GM19238 (cell line): ENCODE data around the gene TRIM14.

Experiments
- DNase-seq: peaks from one replicate; pipeline ENCODE4 v3.0.0; 2011; ENCODE audit warnings: low spot score; ENCODE audit not compliant: insufficient read length

Gene TRIM14

DNA sequence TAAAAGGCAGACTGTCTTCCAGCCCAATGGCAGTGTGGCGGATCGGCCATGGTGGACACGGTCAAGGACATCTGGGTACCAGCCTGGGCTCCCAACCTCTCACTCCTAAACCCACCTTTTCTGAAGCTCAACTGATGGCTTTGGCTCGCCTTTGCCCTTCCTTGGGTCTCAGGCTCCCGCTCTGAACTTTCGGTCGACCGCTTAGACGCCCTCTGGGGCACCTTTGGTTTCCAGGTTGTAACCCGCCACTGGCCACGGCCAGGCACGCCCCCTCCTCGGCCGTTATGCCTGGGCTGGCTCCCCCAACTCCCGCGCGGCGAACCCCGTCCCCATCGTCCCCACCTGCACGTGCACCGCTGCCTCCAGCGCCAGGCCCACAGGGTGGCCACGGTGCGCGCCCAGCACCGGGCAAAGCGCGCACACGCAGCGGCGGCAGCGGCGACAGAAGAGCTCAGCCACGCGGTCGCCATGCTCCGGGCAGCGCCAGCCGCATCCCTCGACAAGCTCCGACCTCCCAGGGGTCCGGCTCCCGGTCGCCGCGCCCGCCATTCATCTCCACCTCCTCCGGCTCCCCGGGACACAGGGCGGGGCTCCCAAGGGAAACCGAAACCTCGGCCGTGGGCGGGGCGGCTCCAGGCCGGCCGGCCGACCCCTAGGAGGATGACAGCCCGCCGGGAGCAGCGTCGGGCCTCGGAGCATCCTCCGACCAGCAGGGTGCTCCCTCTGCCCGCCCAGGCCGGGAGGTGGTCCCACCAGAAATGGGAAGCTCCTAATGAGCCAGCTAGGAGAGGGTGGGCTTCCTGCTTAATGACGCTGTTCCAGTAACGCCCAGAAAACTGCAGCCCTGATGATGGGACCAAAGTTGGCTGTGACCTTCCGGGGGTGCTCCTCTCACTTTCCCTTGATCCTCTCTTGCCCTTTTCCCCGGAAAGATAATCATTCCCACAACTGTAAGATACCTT, at the start of gene TRIM14:
TSS of gene TRIM14 (minus strand) at position 583 of the 962 bp plus-strand sequence. CDS start at position 549, 34 bp downstream.
- DNase-seq: peak; percentile 73

- DNase-seq: no peak
Measured at GRCh38 chr9:98168153-98168780, 49.2 kb upstream of the TRIM14 start.

- DNase-seq: no peak
Measured at GRCh38 chr9:98164912-98165311, 45.9 kb upstream of the TRIM14 start.

GRCh38 chr9:98162613-98163012, 43.6 kb upstream of the TRIM14 start:
- DNase-seq: no peak

DNA sequence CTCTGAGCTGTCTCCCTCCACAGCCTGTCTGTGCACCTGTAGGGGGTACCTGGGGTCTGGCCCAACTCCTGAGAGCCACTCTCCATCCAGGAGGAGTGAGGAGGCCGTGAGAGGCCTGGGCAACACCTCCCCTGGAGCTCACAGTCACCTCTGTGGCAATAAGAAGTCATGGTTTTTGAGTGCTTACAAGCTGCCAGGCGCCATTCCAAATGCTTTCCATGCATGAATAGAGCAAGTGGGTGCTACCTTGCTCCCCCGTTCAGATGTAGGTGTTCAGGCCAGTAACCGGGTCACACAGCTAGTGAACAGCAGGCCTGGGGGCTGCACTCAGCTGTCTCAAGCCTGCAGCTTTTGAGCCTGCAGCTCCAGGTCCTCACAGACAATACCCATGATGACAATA, 42.8 kb upstream of the TRIM14 start:
- DNase-seq: no peak

GRCh38 chr9:98159790-98160189, 40.8 kb upstream of the TRIM14 start:
- DNase-seq: no peak

GRCh38 chr9:98159301-98159700, 40.3 kb upstream of the TRIM14 start:
- no peak for DNase-seq

GRCh38 chr9:98158071-98158831, 39.2 kb upstream of the TRIM14 start:
- no peak for DNase-seq

- DNase-seq: no peak
Measured at GRCh38 chr9:98157372-98157771, 38.4 kb upstream of the TRIM14 start.

- no peak for DNase-seq
Measured at GRCh38 chr9:98154678-98155077, 35.7 kb upstream of the TRIM14 start.

DNA sequence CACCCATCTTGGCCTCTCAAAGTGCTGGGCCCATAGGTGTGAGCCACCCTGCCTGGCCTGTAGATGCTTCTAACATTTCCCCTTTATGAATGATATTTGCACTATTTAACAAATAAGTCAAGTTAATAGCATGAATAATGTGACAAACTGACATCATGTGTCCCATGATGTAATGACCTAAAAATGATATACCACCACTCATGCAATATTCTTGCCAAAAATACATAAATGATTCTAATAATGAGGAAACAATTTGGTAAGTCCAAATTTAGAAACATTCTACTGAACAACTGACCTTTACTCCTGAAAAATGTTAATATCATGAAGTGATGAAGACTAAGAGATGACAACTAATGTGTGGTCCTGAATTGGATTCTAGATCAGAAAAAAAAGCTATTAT, 33.5 kb upstream of the TRIM14 start:
- DNase-seq: no peak

DNA sequence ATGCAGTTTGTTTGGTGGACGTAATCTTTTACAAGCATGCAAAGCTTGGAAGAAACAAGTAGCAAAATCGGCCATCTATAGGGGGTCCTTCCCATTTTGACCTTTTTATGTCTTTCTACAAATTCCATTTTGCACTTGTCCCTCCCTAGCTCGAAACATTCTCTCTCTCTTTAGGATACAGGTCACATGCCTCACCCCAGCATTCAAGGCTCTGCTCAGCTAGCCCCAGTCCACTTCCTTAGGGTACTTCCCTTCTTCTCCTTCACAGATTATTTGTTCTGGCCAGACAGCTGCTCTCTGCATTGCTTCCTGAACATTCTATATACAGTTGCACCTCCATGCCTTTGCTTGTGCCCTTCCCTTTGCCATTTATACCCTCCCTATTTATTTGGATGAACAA, 31.7 kb upstream of the TRIM14 start:
- DNase-seq: no peak

DNA sequence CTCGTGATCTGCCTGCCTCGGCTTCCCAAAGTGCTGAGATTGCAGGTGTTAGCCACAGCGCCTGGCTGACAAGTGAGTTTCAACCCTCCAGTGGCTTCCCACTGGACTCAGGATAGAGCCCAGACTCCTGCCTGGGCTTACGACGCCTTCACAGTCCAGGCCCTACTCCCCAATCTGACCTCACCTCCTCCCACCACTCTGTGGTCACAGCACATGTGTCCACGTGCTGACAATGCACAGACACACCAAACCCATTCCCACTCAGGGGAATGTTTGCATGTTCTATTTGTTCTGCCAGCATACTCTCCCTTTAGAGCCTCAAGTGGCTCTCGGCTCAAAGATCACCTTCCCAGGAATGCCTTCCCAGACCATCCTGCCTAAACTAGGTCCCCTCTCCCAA, 31.1 kb upstream of the TRIM14 start:
- no peak for DNase-seq

GRCh38 chr9:98149422-98149821, 30.4 kb upstream of the TRIM14 start:
- no peak for DNase-seq

- DNase-seq: no peak
Measured at GRCh38 chr9:98148486-98148885, 29.5 kb upstream of the TRIM14 start.

DNA sequence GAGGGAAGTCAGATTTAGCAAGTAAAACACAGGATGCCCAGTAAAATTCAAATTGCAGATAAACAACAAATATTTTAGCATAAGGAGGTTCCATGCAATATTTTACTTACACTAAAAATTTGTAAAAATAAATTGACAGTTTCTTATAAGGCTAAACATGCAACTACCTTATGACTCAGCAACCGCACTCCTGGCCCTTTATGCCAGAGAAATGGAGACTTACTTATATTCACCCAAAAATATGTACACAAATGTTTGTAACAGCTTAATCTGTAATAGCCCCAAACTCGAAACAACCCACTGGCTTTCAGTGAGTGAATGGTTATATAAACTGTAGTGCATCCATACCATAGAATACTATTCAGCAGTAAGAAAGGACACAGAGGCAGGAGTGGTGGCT, 28.6 kb upstream of the TRIM14 start:
- no peak for DNase-seq

- DNase-seq: no peak
Measured at GRCh38 chr9:98146101-98146991, 27.3 kb upstream of the TRIM14 start.

DNA sequence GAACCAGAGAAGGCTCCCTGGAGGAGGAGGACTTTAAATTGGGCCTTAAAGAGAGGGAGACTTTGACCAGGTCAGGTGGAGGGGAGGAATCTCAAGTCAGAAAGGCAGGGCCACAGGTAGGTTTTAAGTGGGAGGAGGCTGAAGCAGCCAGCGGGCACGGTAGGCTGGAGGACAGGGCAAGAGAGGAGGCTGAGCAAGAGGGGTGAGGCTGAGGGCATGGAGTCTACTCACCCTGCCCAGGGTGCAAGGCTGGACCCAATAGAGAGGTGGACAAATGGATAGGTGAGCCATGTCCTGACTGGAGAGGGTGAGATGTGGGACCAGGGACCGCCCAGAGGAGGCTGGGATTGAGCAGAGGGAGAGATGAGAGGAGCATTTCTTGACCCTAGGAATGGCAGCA, 25.6 kb upstream of the TRIM14 start:
- DNase-seq: no peak

DNA sequence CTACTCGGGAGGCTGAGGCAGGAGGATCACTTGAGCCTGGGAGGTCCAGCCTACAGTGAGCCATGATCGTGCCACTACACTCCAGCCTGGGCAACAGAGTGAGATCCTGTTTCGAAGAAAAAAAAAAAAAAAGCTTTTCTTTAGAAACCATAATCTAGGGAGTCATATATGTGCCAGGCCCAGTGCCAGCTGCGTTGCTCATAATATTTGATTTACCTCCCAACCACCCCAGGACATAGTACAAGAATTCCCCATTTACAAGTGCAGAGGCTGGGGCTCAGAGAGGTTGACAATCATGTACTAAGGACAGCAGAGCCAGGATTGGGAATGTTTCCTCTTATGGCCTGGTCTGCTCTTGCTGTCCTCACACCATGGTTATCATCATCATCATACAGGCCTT, 25.1 kb upstream of the TRIM14 start:
- DNase-seq: no peak

GRCh38 chr9:98142925-98143481, 24.0 kb upstream of the TRIM14 start:
- no peak for DNase-seq
